IPS-20b (cell line): Measurements from ENCODE around the gene CCRL2.
"Not testable (repeated sequence)": the region's sequence is repeated elsewhere in the genome, so short reads cannot be mapped to it uniquely, and the experiment has no call there.

Experiments
- H3K27ac ChIP-seq: one replicate; pipeline ENCODE4 v1.5.1; 2013; ENCODE audit warnings: low read length
- H3K27me3 ChIP-seq: 2 replicates; pipeline ENCODE4 v1.6.1; 2013; ENCODE audit warnings: mild to moderate bottlenecking, low read length, inconsistent platforms; ENCODE audit not compliant: insufficient read depth
- H3K36me3 ChIP-seq: 2 replicates; pipeline ENCODE4 v1.6.1; 2013; ENCODE audit warnings: low read depth, mild to moderate bottlenecking, inconsistent platforms, low read length, moderate library complexity; ENCODE audit not compliant: insufficient read depth
- H3K4me1 ChIP-seq: 2 replicates; pipeline ENCODE4 v1.6.1; 2013; ENCODE audit warnings: mild to moderate bottlenecking, control low read depth, inconsistent platforms, low read length, moderate library complexity; ENCODE audit not compliant: insufficient read depth
- H3K4me3 ChIP-seq: 2 replicates; pipeline ENCODE4 v1.5.1; 2013; ENCODE audit warnings: mild to moderate bottlenecking, low read length, inconsistent platforms
- H3K9ac ChIP-seq: 2 replicates; pipeline ENCODE4 v1.6.1; 2013; ENCODE audit warnings: low read depth, mild to moderate bottlenecking, inconsistent platforms, low read length, moderate library complexity
- H3K9me3 ChIP-seq: 2 replicates; pipeline ENCODE4 v1.6.1; 2013; ENCODE audit warnings: mild to moderate bottlenecking, low read depth, low read length, inconsistent platforms; ENCODE audit not compliant: insufficient read depth

The CCRL2 gene

GRCh38 chr3:46399098-46399497, 8.0 kb upstream of the CCRL2 start:
- no peaks in the 10 kb centered on the region for H3K27me3 ChIP-seq
- no peaks in the 10 kb centered on the region for H3K36me3 ChIP-seq
- no peaks in the 10 kb centered on the region for H3K9me3 ChIP-seq
- no peaks in the 10 kb centered on the region for H3K4me1 ChIP-seq
- no peak overlapping the region for H3K9ac ChIP-seq
- no peak overlapping the region for H3K27ac ChIP-seq
- no peak overlapping the region for H3K4me3 ChIP-seq

GRCh38 chr3:46399557-46399956, 7.5 kb upstream of the CCRL2 start:
- H3K4me3 ChIP-seq: no peak overlapping the region
- H3K27ac ChIP-seq: no peak overlapping the region
- no peaks in the 10 kb centered on the region for H3K4me1 ChIP-seq
- H3K9ac ChIP-seq: no peak overlapping the region
- H3K27me3 ChIP-seq: no peaks in the 10 kb centered on the region
- H3K9me3 ChIP-seq: no peaks in the 10 kb centered on the region
- no peaks in the 10 kb centered on the region for H3K36me3 ChIP-seq

- Histone ChIP-seq H3K9me3 (no peaks in the 10 kb centered on the region), H3K27me3 (no peaks in the 10 kb centered on the region), H3K27ac (no peak overlapping the region), H3K9ac (no peak overlapping the region), H3K4me1 (no peaks in the 10 kb centered on the region), H3K36me3 (no peaks in the 10 kb centered on the region), H3K4me3 (no peak overlapping the region)
Observed at GRCh38 chr3:46400000-46400734, 6.9 kb upstream of the CCRL2 start.

GRCh38 chr3:46400846-46401245, 6.2 kb upstream of the CCRL2 start:
- no peaks in the 10 kb centered on the region for H3K27me3 ChIP-seq

GRCh38 chr3:46401579-46401978, 5.5 kb upstream of the CCRL2 start:
- no peak overlapping the region for H3K9ac ChIP-seq
- no peaks in the 10 kb centered on the region for H3K36me3 ChIP-seq
- H3K4me1 ChIP-seq: no peaks in the 10 kb centered on the region
- no peak overlapping the region for H3K27ac ChIP-seq
- no peaks in the 10 kb centered on the region for H3K9me3 ChIP-seq
- H3K4me3 ChIP-seq: no peak overlapping the region
- H3K27me3 ChIP-seq: no peaks in the 10 kb centered on the region

More at GRCh38 chr3:46400846-46401245, 6.2 kb upstream of the CCRL2 start:
- no peaks in the 10 kb centered on the region for H3K9me3 ChIP-seq
- H3K9ac ChIP-seq: no peak overlapping the region
- H3K4me3 ChIP-seq: no peak overlapping the region
- H3K36me3 ChIP-seq: no peaks in the 10 kb centered on the region
- no peak overlapping the region for H3K27ac ChIP-seq
- H3K4me1 ChIP-seq: no peaks in the 10 kb centered on the region

- H3K36me3 ChIP-seq, H3K4me1 ChIP-seq, H3K4me3 ChIP-seq, H3K9ac ChIP-seq, H3K9me3 ChIP-seq, H3K27ac ChIP-seq, H3K27me3 ChIP-seq: not testable (repeated sequence)
Observed at GRCh38 chr3:46402902-46403301, 4.2 kb upstream of the CCRL2 start.

GRCh38 chr3:46405301-46406019, 1.6 kb upstream of the CCRL2 start:
- Histone ChIP-seq H3K9ac (no peak overlapping the region), H3K27me3 (no peaks in the 10 kb centered on the region), H3K36me3 (no peaks in the 10 kb centered on the region), H3K9me3 (no peaks in the 10 kb centered on the region), H3K4me3 (no peak overlapping the region), H3K4me1 (no peaks in the 10 kb centered on the region), H3K27ac (no peak overlapping the region)

GRCh38 chr3:46406443-46406787, 644 bp upstream of the CCRL2 start:
- Histone ChIP-seq H3K9ac (no peak overlapping the region), H3K36me3 (no peaks in the 10 kb centered on the region), H3K9me3 (no peaks in the 10 kb centered on the region), H3K4me1 (no peaks in the 10 kb centered on the region), H3K4me3 (no peak overlapping the region), H3K27me3 (no peaks in the 10 kb centered on the region), H3K27ac (no peak overlapping the region)

- no peaks in the 10 kb centered on the region for H3K27me3 ChIP-seq
- no peak overlapping the region for H3K27ac ChIP-seq
- H3K9me3 ChIP-seq: no peaks in the 10 kb centered on the region
- no peaks in the 10 kb centered on the region for H3K4me1 ChIP-seq
- H3K36me3 ChIP-seq: no peaks in the 10 kb centered on the region
- H3K4me3 ChIP-seq: no peak overlapping the region
- no peak overlapping the region for H3K9ac ChIP-seq
Observed at GRCh38 chr3:46407970-46408369, 911 bp downstream of the CCRL2 start.

GRCh38 chr3:46408853-46409252, 1.8 kb downstream of the CCRL2 start:
- no peaks in the 10 kb centered on the region for H3K27me3 ChIP-seq
- H3K36me3 ChIP-seq: no peaks in the 10 kb centered on the region
- no peaks in the 10 kb centered on the region for H3K4me1 ChIP-seq
- H3K9me3 ChIP-seq: no peaks in the 10 kb centered on the region
- H3K27ac ChIP-seq: no peak overlapping the region
- no peak overlapping the region for H3K9ac ChIP-seq
- H3K4me3 ChIP-seq: no peak overlapping the region

- no peak overlapping the region for H3K9ac ChIP-seq
- H3K9me3 ChIP-seq: no peaks in the 10 kb centered on the region
- no peaks in the 10 kb centered on the region for H3K4me1 ChIP-seq
- no peak overlapping the region for H3K4me3 ChIP-seq
- H3K36me3 ChIP-seq: no peaks in the 10 kb centered on the region
- H3K27ac ChIP-seq: no peak overlapping the region
- H3K27me3 ChIP-seq: no peaks in the 10 kb centered on the region
Observed at GRCh38 chr3:46409739-46410489, 2.9 kb downstream of the CCRL2 start.

- Histone ChIP-seq H3K9ac (no peak overlapping the region), H3K4me3 (no peak overlapping the region), H3K9me3 (no peaks in the 10 kb centered on the region), H3K27ac (no peak overlapping the region), H3K27me3 (no peaks in the 10 kb centered on the region), H3K36me3 (no peaks in the 10 kb centered on the region), H3K4me1 (no peaks in the 10 kb centered on the region)
Observed at GRCh38 chr3:46410669-46411068, 3.6 kb downstream of the CCRL2 start.
